ENCODE results near the gene FIBCD1. TPM values are rescaled to one million over a fixed set of nuclear protein-coding genes. Genes with fewer than 3 reads are reported as not detected.

Gene FIBCD1
- total RNA-seq, 1 experiment from 2014 or later = 6.6 TPM

DNA sequence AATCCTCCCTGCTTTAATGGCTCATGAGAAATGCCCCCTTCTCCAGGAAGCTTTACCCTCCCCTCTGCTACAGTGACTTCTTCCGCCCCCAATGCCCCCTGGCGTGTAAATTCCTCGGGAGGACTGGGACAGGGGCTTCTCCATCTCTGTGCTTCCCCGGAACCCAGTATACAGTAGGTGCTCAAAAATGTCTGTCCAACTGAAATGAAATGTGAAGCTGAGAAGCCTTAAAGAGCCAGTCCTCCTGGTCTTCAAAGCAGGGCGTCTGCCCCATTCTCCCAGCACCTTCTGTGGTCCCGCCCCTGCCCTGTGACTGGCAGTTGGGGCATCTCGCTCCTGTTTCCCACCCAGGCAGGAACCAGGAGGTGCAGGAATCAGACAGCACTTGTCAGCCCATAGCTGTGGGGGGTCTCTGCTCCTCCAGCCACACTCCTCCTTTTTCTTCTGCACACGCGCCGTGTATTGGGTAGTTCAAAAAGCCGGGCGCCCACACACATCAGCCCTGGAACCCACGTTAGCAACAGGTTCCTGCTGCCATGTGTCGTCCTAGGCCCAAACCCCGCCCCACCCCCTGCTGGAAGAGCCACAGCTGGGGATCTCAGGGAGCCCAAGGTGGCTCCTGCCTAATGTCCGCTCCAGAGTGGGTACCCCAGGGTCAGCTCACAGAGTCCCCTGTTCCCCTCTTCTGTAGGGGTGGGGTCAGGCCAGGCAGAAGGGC is 16.0 kb downstream of the FIBCD1 start (continued):
- TF ChIP-seq, protein P1, sequence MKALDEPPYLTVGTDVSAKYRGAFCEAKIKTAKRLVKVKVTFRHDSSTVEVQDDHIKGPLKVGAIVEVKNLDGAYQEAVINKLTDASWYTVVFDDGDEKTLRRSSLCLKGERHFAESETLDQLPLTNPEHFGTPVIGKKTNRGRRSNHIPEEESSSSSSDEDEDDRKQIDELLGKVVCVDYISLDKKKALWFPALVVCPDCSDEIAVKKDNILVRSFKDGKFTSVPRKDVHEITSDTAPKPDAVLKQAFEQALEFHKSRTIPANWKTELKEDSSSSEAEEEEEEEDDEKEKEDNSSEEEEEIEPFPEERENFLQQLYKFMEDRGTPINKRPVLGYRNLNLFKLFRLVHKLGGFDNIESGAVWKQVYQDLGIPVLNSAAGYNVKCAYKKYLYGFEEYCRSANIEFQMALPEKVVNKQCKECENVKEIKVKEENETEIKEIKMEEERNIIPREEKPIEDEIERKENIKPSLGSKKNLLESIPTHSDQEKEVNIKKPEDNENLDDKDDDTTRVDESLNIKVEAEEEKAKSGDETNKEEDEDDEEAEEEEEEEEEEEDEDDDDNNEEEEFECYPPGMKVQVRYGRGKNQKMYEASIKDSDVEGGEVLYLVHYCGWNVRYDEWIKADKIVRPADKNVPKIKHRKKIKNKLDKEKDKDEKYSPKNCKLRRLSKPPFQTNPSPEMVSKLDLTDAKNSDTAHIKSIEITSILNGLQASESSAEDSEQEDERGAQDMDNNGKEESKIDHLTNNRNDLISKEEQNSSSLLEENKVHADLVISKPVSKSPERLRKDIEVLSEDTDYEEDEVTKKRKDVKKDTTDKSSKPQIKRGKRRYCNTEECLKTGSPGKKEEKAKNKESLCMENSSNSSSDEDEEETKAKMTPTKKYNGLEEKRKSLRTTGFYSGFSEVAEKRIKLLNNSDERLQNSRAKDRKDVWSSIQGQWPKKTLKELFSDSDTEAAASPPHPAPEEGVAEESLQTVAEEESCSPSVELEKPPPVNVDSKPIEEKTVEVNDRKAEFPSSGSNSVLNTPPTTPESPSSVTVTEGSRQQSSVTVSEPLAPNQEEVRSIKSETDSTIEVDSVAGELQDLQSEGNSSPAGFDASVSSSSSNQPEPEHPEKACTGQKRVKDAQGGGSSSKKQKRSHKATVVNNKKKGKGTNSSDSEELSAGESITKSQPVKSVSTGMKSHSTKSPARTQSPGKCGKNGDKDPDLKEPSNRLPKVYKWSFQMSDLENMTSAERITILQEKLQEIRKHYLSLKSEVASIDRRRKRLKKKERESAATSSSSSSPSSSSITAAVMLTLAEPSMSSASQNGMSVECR (CRISPR knock-in tag; IDR thresholded peaks at IDR 0.05; ENCODE audit: borderline replicate concordance) = no peak
- no peak for TF ChIP-seq CBFB (CRISPR knock-in tag; IDR thresholded peaks at IDR 0.05; ENCODE audit: low read depth)

DNA sequence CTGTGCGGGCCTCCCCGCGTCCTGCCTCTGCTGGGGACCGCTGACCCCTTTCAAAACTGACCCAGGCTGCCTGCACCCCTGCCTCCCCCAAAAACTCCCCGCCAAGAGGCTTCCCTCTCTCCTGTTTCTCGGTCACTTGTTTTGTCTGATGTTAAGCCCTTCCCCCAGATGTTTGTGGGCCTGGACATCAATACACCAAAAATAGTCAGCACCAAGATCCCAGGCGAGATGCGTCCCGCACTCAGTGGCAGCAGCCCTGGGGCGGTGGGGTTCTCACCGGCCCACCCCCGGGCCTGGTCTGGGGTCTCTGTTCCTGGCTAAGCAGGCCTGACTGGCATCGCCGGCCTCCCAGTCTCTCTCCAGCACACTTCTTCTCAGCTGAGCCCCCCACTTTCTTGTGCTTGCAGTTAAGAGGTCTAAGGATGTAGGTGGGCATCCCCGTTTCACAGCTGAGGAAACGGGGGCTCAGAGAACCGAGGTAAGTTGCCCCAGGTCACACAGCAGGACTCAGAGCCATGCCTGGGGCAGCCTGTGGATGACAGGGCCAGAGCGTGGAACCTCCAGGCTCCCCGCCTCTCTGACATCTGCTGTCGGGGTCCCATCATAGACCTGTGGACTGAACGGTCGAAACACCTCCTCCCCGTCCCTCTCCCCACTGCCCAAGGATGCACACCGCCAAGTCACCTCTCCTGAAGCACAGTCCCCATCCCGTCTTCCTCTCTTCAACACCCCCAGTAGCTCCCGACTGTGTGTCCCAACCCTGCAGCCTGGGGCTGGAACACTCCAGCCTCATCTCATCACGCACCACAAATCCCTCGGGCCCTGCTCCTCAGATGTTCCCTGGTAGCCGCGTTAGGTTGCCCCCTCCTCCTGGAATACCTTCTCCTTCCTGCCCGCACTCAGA is 16.8 kb downstream of the FIBCD1 start:
- Mint-ChIP-seq H3K36me3 (no peaks in the 10 kb centered on the region), H3K4me3 (no peak overlapping the region), H3K9me3 (no peaks in the 10 kb centered on the region), H3K27me3 (ENCODE audit: low read depth) (no peaks in the 10 kb centered on the region), H3K27ac (no peak overlapping the region), H3K4me1 (peaks cover 9% of the 10 kb centered on the region)
- TF ChIP-seq, protein P2, sequence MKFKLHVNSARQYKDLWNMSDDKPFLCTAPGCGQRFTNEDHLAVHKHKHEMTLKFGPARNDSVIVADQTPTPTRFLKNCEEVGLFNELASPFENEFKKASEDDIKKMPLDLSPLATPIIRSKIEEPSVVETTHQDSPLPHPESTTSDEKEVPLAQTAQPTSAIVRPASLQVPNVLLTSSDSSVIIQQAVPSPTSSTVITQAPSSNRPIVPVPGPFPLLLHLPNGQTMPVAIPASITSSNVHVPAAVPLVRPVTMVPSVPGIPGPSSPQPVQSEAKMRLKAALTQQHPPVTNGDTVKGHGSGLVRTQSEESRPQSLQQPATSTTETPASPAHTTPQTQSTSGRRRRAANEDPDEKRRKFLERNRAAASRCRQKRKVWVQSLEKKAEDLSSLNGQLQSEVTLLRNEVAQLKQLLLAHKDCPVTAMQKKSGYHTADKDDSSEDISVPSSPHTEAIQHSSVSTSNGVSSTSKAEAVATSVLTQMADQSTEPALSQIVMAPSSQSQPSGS (CRISPR knock-in tag; IDR thresholded peaks at IDR 0.05; ENCODE audit: borderline replicate concordance, low read depth) = no peak
- TF ChIP-seq ZNF121 (CRISPR knock-in tag; IDR thresholded peaks at IDR 0.05) = no peak
- TF ChIP-seq, protein P3, sequence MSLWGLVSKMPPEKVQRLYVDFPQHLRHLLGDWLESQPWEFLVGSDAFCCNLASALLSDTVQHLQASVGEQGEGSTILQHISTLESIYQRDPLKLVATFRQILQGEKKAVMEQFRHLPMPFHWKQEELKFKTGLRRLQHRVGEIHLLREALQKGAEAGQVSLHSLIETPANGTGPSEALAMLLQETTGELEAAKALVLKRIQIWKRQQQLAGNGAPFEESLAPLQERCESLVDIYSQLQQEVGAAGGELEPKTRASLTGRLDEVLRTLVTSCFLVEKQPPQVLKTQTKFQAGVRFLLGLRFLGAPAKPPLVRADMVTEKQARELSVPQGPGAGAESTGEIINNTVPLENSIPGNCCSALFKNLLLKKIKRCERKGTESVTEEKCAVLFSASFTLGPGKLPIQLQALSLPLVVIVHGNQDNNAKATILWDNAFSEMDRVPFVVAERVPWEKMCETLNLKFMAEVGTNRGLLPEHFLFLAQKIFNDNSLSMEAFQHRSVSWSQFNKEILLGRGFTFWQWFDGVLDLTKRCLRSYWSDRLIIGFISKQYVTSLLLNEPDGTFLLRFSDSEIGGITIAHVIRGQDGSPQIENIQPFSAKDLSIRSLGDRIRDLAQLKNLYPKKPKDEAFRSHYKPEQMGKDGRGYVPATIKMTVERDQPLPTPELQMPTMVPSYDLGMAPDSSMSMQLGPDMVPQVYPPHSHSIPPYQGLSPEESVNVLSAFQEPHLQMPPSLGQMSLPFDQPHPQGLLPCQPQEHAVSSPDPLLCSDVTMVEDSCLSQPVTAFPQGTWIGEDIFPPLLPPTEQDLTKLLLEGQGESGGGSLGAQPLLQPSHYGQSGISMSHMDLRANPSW (CRISPR knock-in tag; conservative IDR thresholded peaks at IDR 0.05; ENCODE audit: low read depth) = no peak
- TF ChIP-seq, protein P4, sequence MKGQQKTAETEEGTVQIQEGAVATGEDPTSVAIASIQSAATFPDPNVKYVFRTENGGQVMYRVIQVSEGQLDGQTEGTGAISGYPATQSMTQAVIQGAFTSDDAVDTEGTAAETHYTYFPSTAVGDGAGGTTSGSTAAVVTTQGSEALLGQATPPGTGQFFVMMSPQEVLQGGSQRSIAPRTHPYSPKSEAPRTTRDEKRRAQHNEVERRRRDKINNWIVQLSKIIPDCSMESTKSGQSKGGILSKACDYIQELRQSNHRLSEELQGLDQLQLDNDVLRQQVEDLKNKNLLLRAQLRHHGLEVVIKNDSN (CRISPR knock-in tag; IDR thresholded peaks at IDR 0.05) = no peak
- no peak for TF ChIP-seq SP1 (CRISPR knock-in tag; conservative IDR thresholded peaks at IDR 0.05)
- TF ChIP-seq ZBTB21 (CRISPR knock-in tag; IDR thresholded peaks at IDR 0.05; ENCODE audit: borderline replicate concordance) = no peak
- no peak for TF ChIP-seq SMAD3 (CRISPR knock-in tag; IDR thresholded peaks at IDR 0.05; ENCODE audit: borderline replicate concordance)
- POLR2A ChIA-PET = no interaction called here
- CTCF ChIA-PET = interaction anchor here (0.9 to 1.9 kb wide), 4 partner anchors 17 to 76 kb away, joined by 3 to 7 read pairs (median 3); partner anchors contain the start of gene FIBCD1
- ATAC-seq (no peak), DNase-seq (ENCODE audit: low spot score) (no peak)

DNA sequence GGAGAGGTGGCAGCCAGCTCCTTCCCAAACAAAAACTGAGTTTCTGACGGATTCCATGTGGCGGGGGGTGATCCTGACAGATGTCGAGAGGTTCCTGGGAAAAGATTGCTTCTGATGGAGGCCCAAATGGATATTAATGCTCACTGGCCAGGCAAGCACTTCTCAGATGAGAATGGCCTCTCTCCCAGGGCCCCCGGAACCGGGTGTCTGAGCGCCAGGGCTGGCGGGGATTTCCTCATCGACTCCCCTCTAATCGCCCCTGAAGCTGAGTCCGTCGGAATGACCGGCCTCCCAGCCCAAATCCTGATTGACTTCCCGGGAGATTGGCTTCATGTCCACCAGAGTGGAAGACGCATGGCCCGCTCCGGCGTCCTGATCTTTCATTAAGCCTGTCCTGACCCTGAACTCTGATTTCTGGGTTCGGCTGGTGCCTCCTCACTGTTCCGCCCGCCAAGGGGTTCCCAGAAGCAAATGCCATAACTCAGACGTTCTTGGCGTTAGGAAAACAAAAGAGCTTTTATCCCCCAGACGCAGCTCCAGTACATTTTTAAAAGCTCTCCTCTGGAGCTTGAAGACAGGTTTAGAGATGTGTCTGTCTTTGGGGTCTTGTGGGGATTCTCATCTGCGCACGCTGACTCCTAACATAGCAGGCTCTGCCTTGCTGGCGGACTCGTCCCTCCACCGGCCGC is 17.6 kb downstream of the FIBCD1 start:
- Mint-ChIP-seq H3K4me1 (peaks cover 9% of the 10 kb centered on the region), H3K9me3 (no peaks in the 10 kb centered on the region), H3K27ac (no peak overlapping the region), H3K27me3 (ENCODE audit: low read depth) (no peaks in the 10 kb centered on the region), H3K36me3 (no peaks in the 10 kb centered on the region), H3K4me3 (no peak overlapping the region)
- ChIA-PET POLR2A (no interaction called here), CTCF (interaction anchor here (0.6 to 0.9 kb wide), 2 partner anchors 28 to 77 kb away, joined by 3 read pairs; no protein-coding TSS in a partner anchor)
- DNase-seq (ENCODE audit: low spot score) (no peak), ATAC-seq (no peak)
- TF ChIP-seq ATF1 (CRISPR knock-in tag; IDR thresholded peaks at IDR 0.05) = no peak
- TF ChIP-seq, protein P5, sequence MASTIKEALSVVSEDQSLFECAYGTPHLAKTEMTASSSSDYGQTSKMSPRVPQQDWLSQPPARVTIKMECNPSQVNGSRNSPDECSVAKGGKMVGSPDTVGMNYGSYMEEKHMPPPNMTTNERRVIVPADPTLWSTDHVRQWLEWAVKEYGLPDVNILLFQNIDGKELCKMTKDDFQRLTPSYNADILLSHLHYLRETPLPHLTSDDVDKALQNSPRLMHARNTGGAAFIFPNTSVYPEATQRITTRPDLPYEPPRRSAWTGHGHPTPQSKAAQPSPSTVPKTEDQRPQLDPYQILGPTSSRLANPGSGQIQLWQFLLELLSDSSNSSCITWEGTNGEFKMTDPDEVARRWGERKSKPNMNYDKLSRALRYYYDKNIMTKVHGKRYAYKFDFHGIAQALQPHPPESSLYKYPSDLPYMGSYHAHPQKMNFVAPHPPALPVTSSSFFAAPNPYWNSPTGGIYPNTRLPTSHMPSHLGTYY (CRISPR knock-in tag; IDR thresholded peaks at IDR 0.05) = no peak
